ENCODE results near the gene AGPAT3. TPM values are rescaled to one million over a fixed set of nuclear protein-coding genes. Genes with fewer than 3 reads are reported as not detected.
A peak's percentile ranks its signal among the peaks of the same experiment; 100 is the strongest.

AGPAT3 gene
- total RNA-seq, 1 donor from 2014 or later = 97.6 TPM

GRCh38 chr21:43928222-43929125 lies 63.5 kb downstream of the AGPAT3 start:
- DNase-seq (no peak), ATAC-seq (peak; percentile 37)
- intact Hi-C loops (cut with micrococcal nuclease) = no loop called here

- peak; percentile 92 for DNase-seq
- intact Hi-C loops (cut with micrococcal nuclease) = no loop called here
These were observed 64.4 kb downstream of the AGPAT3 start for GRCh38 chr21:43929217-43929971.

GRCh38 chr21:43930074-43930847 lies 65.2 kb downstream of the AGPAT3 start:
- peak; percentile 34 for DNase-seq
- intact Hi-C loops (cut with micrococcal nuclease) = no loop called here

More at GRCh38 chr21:43929217-43929971, 64.4 kb downstream of the AGPAT3 start:
- peak; percentile 90 for ATAC-seq

GRCh38 chr21:43930848-43931375 lies 65.9 kb downstream of the AGPAT3 start:
- DNase-seq (no peak), ATAC-seq (no peak)
- intact Hi-C loops (cut with micrococcal nuclease) = no loop called here

More at GRCh38 chr21:43930074-43930847, 65.2 kb downstream of the AGPAT3 start:
- ATAC-seq = no peak

- intact Hi-C loops (cut with micrococcal nuclease) = no loop called here
- no peak for ATAC-seq
- no peak for DNase-seq
These were observed 66.5 kb downstream of the AGPAT3 start for GRCh38 chr21:43931489-43931888.

- DNase-seq (no peak), ATAC-seq (no peak)
These were observed 67.0 kb downstream of the AGPAT3 start for GRCh38 chr21:43932005-43932404.

GRCh38 chr21:43933199-43933598 lies 68.2 kb downstream of the AGPAT3 start:
- intact Hi-C loops (cut with micrococcal nuclease) = no loop called here
- DNase-seq (no peak), ATAC-seq (no peak)

More at GRCh38 chr21:43932005-43932404, 67.0 kb downstream of the AGPAT3 start:
- intact Hi-C loops (cut with micrococcal nuclease) = no loop called here

GRCh38 chr21:43933680-43934079 lies 68.7 kb downstream of the AGPAT3 start:
- intact Hi-C loops (cut with micrococcal nuclease) = no loop called here
- DNase-seq = peak; percentile 29
- no peak for ATAC-seq

- intact Hi-C loops (cut with micrococcal nuclease) = no loop called here
- no peak for DNase-seq
- no peak for ATAC-seq
These were observed 69.1 kb downstream of the AGPAT3 start for GRCh38 chr21:43934116-43934515.

GRCh38 chr21:43934716-43935705 lies 70.0 kb downstream of the AGPAT3 start:
- intact Hi-C loops (cut with micrococcal nuclease) = no loop called here
- no peak for DNase-seq

GRCh38 chr21:43935711-43936110 lies 70.7 kb downstream of the AGPAT3 start:
- ATAC-seq (no peak), DNase-seq (no peak)
- intact Hi-C loops (cut with micrococcal nuclease) = no loop called here

More at GRCh38 chr21:43934716-43935705, 70.0 kb downstream of the AGPAT3 start:
- ATAC-seq = no peak

- ATAC-seq (peak; percentile 12), DNase-seq (no peak)
- intact Hi-C loops (cut with micrococcal nuclease) = no loop called here
These were observed 71.4 kb downstream of the AGPAT3 start for GRCh38 chr21:43936247-43936967.

- ATAC-seq = no peak
- no peak for DNase-seq
- intact Hi-C loops (cut with micrococcal nuclease) = no loop called here
These were observed 72.2 kb downstream of the AGPAT3 start for GRCh38 chr21:43937051-43937832.

- intact Hi-C loops (cut with micrococcal nuclease) = no loop called here
- DNase-seq (no peak), ATAC-seq (no peak)
These were observed 72.9 kb downstream of the AGPAT3 start for GRCh38 chr21:43937891-43938309.

- ATAC-seq = peak; percentile 88
- DNase-seq = peak; percentile 89
- intact Hi-C loops (cut with micrococcal nuclease) = no loop called here
These were observed 73.9 kb downstream of the AGPAT3 start for GRCh38 chr21:43938751-43939442.
